Right lobe of liver (tissue), 6 donors: ENCODE measurements around the gene PRSS3. TPM values are rescaled to one million over a fixed set of nuclear protein-coding genes. Genes with fewer than 3 reads are reported as not detected.
"Not testable (repeated sequence)": the region's sequence is repeated elsewhere in the genome, so short reads cannot be mapped to it uniquely, and the experiment has no call there.

ENCODE experiments used
- ATAC-seq, 4 donors: fragments of 200-7000 bp; cut with Tn5 transposase; one replicate each; pipeline ENCODE4 v1.9.1; 2020; ENCODE audit warnings: mild to moderate bottlenecking in 4 of 4, moderate library complexity in 4 of 4
- DNase-seq, 3 donors: peaks; one replicate each; pipeline ENCODE4 v3.0.0-alpha.2; 2020
- H3K27ac ChIP-seq, 3 donors: fragments of 200-600 bp; one replicate each; pipeline ENCODE4 v1.8.0; 2022
- H3K27me3 ChIP-seq, 2 donors: fragments of 200-600 bp; one replicate each; pipeline ENCODE4 v1.8.0; 2022
- H3K36me3 ChIP-seq, 4 donors: fragments of 200-600 bp; sonication (generic) in 1 of 4; one replicate each; pipeline versions ENCODE4 v1.5.1 to v1.8.0; 2017 to 2022; ENCODE audit warnings: control low read depth in 1 of 4
- H3K4me1 ChIP-seq, 4 donors: fragments of 200-600 bp; sonication (generic) in 1 of 4; one replicate each; pipeline versions ENCODE4 v1.5.1 to v1.8.0; 2017 to 2022; ENCODE audit warnings: control low read depth in 1 of 4
- H3K4me3 ChIP-seq, 3 donors: fragments of 200-600 bp; one replicate each; pipeline ENCODE4 v1.8.0; 2022
- H3K9me3 ChIP-seq, 4 donors: fragments of 200-600 bp; sonication (generic) in 1 of 4; one replicate each; pipeline versions ENCODE4 v1.5.1 to v1.8.0; 2017 to 2022; ENCODE audit warnings: control low read depth in 1 of 4
- POLR2A ChIP-seq: fragments of 450-650 bp; IDR thresholded peaks from one replicate; pipeline ENCODE4 v1.6.1; 2017; ENCODE audit warnings: antibody characterized with exemption, mild to moderate bottlenecking
- WGBS: methylation state at CpG from one replicate; pipeline ENCODE4 v1.1.6; 2018; ENCODE audit warnings: low coverage, low lambda C conversion rate; ENCODE audit not compliant: insufficient coverage; ENCODE audit errors: missing lambda C conversion rate; 5-methylcytosine and 5-hydroxymethylcytosine counted together
- intact Hi-C, 2 donors: fragments of 100-400 bp; cut with DNase I; formaldehyde crosslinking; loops; one replicate each; pipeline versions ENCODE4 v1.11.2 to v1.14.1; 2022
- small RNA-seq, 2 experiments: library from RNA; depleted of rRNA; stranded (forward); fragments of <200 nt; gene quantifications; one replicate each; pipeline ENCODE3, GENCODE V24; 2016
- total RNA-seq, 6 experiments: library from RNA; depleted of rRNA in 2 of 6; stranded (reverse); fragments of >200 nt in 2 of 6; fragmentation: NEBNext Ultra II Directional in 3 of 6; extraction: Animal tissue kit (Norgen Biotek cat#: 25700) in 3 of 6; gene quantifications; one replicate each; pipeline versions ENCODE4 v1.1.0 to v1.2.4, GENCODE V29; 2016 to 2023
- TF ChIP-seq, protein P1 (sequence below), 4 donors: fragments of 200-600 bp in 3 of 4; fragments of 450-650 bp in 1 of 4; IDR thresholded peaks; one replicate each; pipeline versions ENCODE4 v1.5.1 to v1.8.0; 2016 to 2022; ENCODE audit warnings: antibody characterized with exemption in 4 of 4, mild to moderate bottlenecking in 2 of 4
- donor health status: DM: no; HTN: yes; CAD: no.
- donor health status: DM: no; HTN: no; CAD: no.
- donor health status: DM: no; HTN: no; CAD: no.
- donor health status: DM: no; HTN: yes; CAD: no.
- donor health status: DM: no; HTN: yes; CAD: no.

Gene PRSS3
- total RNA-seq, 6 experiments from 2014 or later, result 0.93 to 18.0 (median 3.8) TPM

DNA sequence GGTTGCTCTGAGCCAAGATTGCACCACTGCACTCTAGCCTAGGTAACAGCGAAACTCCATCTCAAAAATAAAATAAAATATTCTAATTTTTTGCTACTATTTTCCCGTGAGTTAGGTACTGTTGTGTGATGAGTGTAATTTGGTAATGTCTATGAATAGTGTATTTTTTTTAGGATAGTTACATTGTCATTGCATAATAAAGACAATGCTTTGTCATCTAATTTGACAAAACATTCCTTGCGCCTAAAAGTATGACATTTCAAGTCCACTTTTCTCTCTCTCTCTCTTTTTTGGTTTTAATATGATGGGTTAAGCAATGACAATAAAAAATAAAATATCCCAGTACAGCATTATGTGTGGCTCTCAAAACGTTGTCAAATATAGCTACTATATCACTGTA, 50.9 kb downstream of the PRSS3 start:
- Histone ChIP-seq H3K4me1 (peaks cover 0 to 51% (median 17%) of the 10 kb centered on the region in 4 donors), H3K9me3 (no peaks in the 10 kb centered on the region), H3K36me3 (no peaks in the 10 kb centered on the region), H3K4me3 (no peak overlapping the region), H3K27me3 (no peaks in the 10 kb centered on the region), H3K27ac (peak overlapping the region in 1 of 3 donors; percentile 65)
- intact Hi-C loops, result no loop called here
- TF ChIP-seq, protein P1, sequence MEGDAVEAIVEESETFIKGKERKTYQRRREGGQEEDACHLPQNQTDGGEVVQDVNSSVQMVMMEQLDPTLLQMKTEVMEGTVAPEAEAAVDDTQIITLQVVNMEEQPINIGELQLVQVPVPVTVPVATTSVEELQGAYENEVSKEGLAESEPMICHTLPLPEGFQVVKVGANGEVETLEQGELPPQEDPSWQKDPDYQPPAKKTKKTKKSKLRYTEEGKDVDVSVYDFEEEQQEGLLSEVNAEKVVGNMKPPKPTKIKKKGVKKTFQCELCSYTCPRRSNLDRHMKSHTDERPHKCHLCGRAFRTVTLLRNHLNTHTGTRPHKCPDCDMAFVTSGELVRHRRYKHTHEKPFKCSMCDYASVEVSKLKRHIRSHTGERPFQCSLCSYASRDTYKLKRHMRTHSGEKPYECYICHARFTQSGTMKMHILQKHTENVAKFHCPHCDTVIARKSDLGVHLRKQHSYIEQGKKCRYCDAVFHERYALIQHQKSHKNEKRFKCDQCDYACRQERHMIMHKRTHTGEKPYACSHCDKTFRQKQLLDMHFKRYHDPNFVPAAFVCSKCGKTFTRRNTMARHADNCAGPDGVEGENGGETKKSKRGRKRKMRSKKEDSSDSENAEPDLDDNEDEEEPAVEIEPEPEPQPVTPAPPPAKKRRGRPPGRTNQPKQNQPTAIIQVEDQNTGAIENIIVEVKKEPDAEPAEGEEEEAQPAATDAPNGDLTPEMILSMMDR (IDR thresholded peaks at IDR 0.05), result no peak
- no peak for TF ChIP-seq POLR2A
- DNase-seq, result no peak
- 72% methylated on average over 4 of the region's 4 CpGs for WGBS
- ATAC-seq, result no peak

DNA sequence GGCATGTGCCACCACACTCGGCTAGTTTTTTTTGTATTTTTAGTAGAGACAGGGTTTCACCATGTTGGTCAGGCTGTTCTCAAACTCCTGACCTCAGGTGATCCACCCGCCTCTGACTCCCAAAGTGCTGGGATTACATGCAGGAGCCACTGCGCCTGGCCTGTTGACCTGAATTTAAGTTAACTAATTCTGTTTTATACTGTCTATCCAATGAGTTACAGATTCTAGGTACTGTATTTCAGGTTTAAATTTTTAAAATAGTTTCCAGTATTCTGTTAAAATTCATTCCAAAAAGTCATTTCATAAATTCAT, 52.5 kb downstream of the PRSS3 start:
- intact Hi-C loops, ATAC-seq, H3K27me3 ChIP-seq, H3K36me3 ChIP-seq, H3K4me3 ChIP-seq, DNase-seq, H3K9me3 ChIP-seq: not testable (repeated sequence)
- 39% methylated on average over 3 of the region's 3 CpGs for WGBS
- Histone ChIP-seq H3K4me1 (peaks cover 0 to 66% (median 24%) of the 10 kb centered on the region in 4 donors), H3K27ac (peak overlapping the region in 1 of 3 donors; percentile 65)

Small RNAs within 50 kb of the gene (small RNA-seq; reads per million reads assigned to genes)
- 0 reads per million in 2 experiments for gene RF00019

Other genes with a start within 250 kb of the PRSS3 start
- 10 to 100 TPM; 21.1 to 27.4 (median 21.8) TPM for gene UBE2R2, start 21.6 kb downstream of the PRSS3 start, total RNA-seq